ENCODE measurements around the gene THAP11. TPM values are rescaled to one million over a fixed set of nuclear protein-coding genes. Genes with fewer than 3 reads are reported as not detected.

THAP11 gene
- total and polyA plus RNA-seq, 2 experiments from 2014 or later = 35.4 to 36.7 TPM

GRCh38 chr16:67843343-67843765, 1.2 kb downstream of the THAP11 start:
- no peaks in the 10 kb centered on the region for H3K27me3 ChIP-seq
- peaks cover 9% of the 10 kb centered on the region for H4K20me1 ChIP-seq (ENCODE audit: insufficient read depth, poor library complexity, severe bottlenecking)
- peaks cover 48% of the 10 kb centered on the region for H3K79me2 ChIP-seq
- peak overlapping the region; percentile 89 for H3K4me2 ChIP-seq
- H3K9me2 ChIP-seq (replicated peaks; ENCODE audit: insufficient read depth) = no peaks in the 10 kb centered on the region
- no peaks in the 10 kb centered on the region for H3K36me3 ChIP-seq (replicated peaks; ENCODE audit: insufficient read depth, low read depth)
- peak overlapping the region; percentile 99 for H3K27ac ChIP-seq
- H3K9me3 ChIP-seq (ENCODE audit: low read depth) = no peaks in the 10 kb centered on the region
- peak overlapping the region; percentile 91 for H3K4me3 ChIP-seq
- peaks cover 36% of the 10 kb centered on the region for H3K4me1 ChIP-seq (ENCODE audit: insufficient read depth)
- no peak for DNase-seq (ENCODE audit: low spot score)
- 23% methylated on average over 11 of the region's 11 CpGs for WGBS (ENCODE audit: low lambda C conversion rate, missing lambda C conversion rate)
- peak overlapping the region; percentile 96 for H2AFZ ChIP-seq
- no peak for TF ChIP-seq EZH2 (IDR thresholded peaks at IDR 0.05; ENCODE audit: borderline replicate concordance)
- TF ChIP-seq EZH2phosphoT487 (IDR thresholded peaks at IDR 0.05; ENCODE audit: low read depth, severe bottlenecking, unreplicated experiment) = no peak
- no peak for TF ChIP-seq CTCF (IDR thresholded peaks at IDR 0.05; ENCODE audit: poor library complexity)

GRCh38 chr16:67844497-67844896, 2.4 kb downstream of the THAP11 start:
- Histone ChIP-seq H3K36me3 (replicated peaks; ENCODE audit: insufficient read depth, low read depth) (no peaks in the 10 kb centered on the region), H3K4me2 (peak overlapping the region; percentile 89), H3K27ac (peak overlapping the region; percentile 99), H3K9me3 (ENCODE audit: low read depth) (no peaks in the 10 kb centered on the region), H4K20me1 (ENCODE audit: insufficient read depth, poor library complexity, severe bottlenecking) (peaks cover 14% of the 10 kb centered on the region), H3K9me2 (replicated peaks; ENCODE audit: insufficient read depth) (no peaks in the 10 kb centered on the region), H3K4me1 (ENCODE audit: insufficient read depth) (peaks cover 39% of the 10 kb centered on the region), H3K79me2 (peaks cover 59% of the 10 kb centered on the region), H2AFZ (no peak overlapping the region), H3K27me3 (no peaks in the 10 kb centered on the region), H3K4me3 (no peak overlapping the region)
- no peak for DNase-seq (ENCODE audit: low spot score)
- WGBS (ENCODE audit: low lambda C conversion rate, missing lambda C conversion rate) = 73% methylated on average over 4 of the region's 4 CpGs
- TF ChIP-seq EZH2phosphoT487 (IDR thresholded peaks at IDR 0.05; ENCODE audit: low read depth, severe bottlenecking, unreplicated experiment) = no peak

- Histone ChIP-seq H2AFZ (no peak overlapping the region), H3K9me2 (replicated peaks; ENCODE audit: insufficient read depth) (no peaks in the 10 kb centered on the region), H3K27ac (peak overlapping the region; percentile 99), H3K27me3 (no peaks in the 10 kb centered on the region), H3K36me3 (replicated peaks; ENCODE audit: insufficient read depth, low read depth) (no peaks in the 10 kb centered on the region), H4K20me1 (ENCODE audit: insufficient read depth, poor library complexity, severe bottlenecking) (peaks cover 16% of the 10 kb centered on the region), H3K9me3 (ENCODE audit: low read depth) (no peaks in the 10 kb centered on the region), H3K4me3 (peak overlapping the region; percentile 98), H3K4me1 (ENCODE audit: insufficient read depth) (peaks cover 39% of the 10 kb centered on the region), H3K4me2 (peak overlapping the region; percentile 89), H3K79me2 (peaks cover 68% of the 10 kb centered on the region)
- 73% methylated on average over 5 of the region's 5 CpGs for WGBS (ENCODE audit: low lambda C conversion rate, missing lambda C conversion rate)
- DNase-seq (ENCODE audit: low spot score) = no peak
- no peak for TF ChIP-seq EZH2 (IDR thresholded peaks at IDR 0.05; ENCODE audit: borderline replicate concordance)
- TF ChIP-seq CTCF (IDR thresholded peaks at IDR 0.05; ENCODE audit: poor library complexity) = no peak
- no peak for TF ChIP-seq EZH2phosphoT487 (IDR thresholded peaks at IDR 0.05; ENCODE audit: low read depth, severe bottlenecking, unreplicated experiment)
These were observed 3.4 kb downstream of the THAP11 start for GRCh38 chr16:67845291-67846062.

- peak overlapping the region; percentile 89 for H3K4me2 ChIP-seq
- peak overlapping the region; percentile 98 for H3K4me3 ChIP-seq
- H3K27ac ChIP-seq = peak overlapping the region; percentile 99
- no peaks in the 10 kb centered on the region for H3K27me3 ChIP-seq
- no peak for DNase-seq (ENCODE audit: low spot score)
- H3K9me3 ChIP-seq (ENCODE audit: low read depth) = no peaks in the 10 kb centered on the region
- H2AFZ ChIP-seq = peak overlapping the region; percentile 77
- TF ChIP-seq CTCF (IDR thresholded peaks at IDR 0.05; ENCODE audit: poor library complexity) (no peak), EZH2 (IDR thresholded peaks at IDR 0.05; ENCODE audit: borderline replicate concordance) (no peak), EZH2phosphoT487 (IDR thresholded peaks at IDR 0.05; ENCODE audit: low read depth, severe bottlenecking, unreplicated experiment) (no peak)
- peaks cover 20% of the 10 kb centered on the region for H4K20me1 ChIP-seq (ENCODE audit: insufficient read depth, poor library complexity, severe bottlenecking)
- H3K79me2 ChIP-seq = peaks cover 74% of the 10 kb centered on the region
- no peaks in the 10 kb centered on the region for H3K36me3 ChIP-seq (replicated peaks; ENCODE audit: insufficient read depth, low read depth)
- no peaks in the 10 kb centered on the region for H3K9me2 ChIP-seq (replicated peaks; ENCODE audit: insufficient read depth)
- peaks cover 39% of the 10 kb centered on the region for H3K4me1 ChIP-seq (ENCODE audit: insufficient read depth)
- 23% methylated on average over 2 of the region's 2 CpGs for WGBS (ENCODE audit: low lambda C conversion rate, missing lambda C conversion rate)
These were observed 3.9 kb downstream of the THAP11 start for GRCh38 chr16:67846063-67846319.

Data from hepatocyte (in vitro differentiated cells).